ENCODE measurements around the gene SLC17A2.

Gene SLC17A2

DNA sequence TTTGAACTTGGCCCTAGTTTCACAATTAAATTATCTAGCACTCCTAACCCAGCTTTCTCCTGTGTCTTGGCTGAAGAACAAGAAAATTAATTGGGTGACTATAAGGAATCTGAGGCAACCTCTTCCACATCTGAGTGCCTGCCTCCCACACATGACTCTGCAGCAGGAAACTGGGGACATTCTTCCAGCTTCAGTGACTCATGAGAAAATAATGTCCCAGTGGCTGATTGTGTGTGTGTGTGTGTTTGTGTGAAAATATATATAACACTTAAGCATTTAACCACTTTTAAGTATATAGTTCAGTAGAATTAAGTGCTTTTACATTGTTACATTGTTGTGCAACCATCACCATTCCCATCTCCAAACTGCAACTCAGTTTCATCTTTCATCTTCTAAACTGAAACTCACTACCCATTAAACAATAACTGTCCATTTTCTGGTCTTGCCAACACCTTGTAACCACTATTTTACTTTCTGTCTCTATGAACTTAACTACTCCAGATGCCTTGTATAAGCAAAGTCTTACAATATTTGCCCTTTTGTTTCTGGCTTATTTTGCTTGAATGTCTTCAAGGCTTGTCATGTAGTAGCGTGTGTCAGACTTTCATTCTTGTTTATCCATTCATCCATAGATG, 40.8 kb upstream of the SLC17A2 start:
- H3K36me3 ChIP-seq = no peaks in the 10 kb centered on the region
- TF ChIP-seq, protein P1, sequence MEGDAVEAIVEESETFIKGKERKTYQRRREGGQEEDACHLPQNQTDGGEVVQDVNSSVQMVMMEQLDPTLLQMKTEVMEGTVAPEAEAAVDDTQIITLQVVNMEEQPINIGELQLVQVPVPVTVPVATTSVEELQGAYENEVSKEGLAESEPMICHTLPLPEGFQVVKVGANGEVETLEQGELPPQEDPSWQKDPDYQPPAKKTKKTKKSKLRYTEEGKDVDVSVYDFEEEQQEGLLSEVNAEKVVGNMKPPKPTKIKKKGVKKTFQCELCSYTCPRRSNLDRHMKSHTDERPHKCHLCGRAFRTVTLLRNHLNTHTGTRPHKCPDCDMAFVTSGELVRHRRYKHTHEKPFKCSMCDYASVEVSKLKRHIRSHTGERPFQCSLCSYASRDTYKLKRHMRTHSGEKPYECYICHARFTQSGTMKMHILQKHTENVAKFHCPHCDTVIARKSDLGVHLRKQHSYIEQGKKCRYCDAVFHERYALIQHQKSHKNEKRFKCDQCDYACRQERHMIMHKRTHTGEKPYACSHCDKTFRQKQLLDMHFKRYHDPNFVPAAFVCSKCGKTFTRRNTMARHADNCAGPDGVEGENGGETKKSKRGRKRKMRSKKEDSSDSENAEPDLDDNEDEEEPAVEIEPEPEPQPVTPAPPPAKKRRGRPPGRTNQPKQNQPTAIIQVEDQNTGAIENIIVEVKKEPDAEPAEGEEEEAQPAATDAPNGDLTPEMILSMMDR (IDR thresholded peaks at IDR 0.05; ENCODE audit: low read depth, low read length) = no peak
- H3K4me1 ChIP-seq = no peaks in the 10 kb centered on the region
- no peak overlapping the region for H3K4me3 ChIP-seq (ENCODE audit: low read depth, low read length)
- no peak for DNase-seq
- H3K27me3 ChIP-seq = no peaks in the 10 kb centered on the region
- no peaks in the 10 kb centered on the region for H3K9me3 ChIP-seq

DNA sequence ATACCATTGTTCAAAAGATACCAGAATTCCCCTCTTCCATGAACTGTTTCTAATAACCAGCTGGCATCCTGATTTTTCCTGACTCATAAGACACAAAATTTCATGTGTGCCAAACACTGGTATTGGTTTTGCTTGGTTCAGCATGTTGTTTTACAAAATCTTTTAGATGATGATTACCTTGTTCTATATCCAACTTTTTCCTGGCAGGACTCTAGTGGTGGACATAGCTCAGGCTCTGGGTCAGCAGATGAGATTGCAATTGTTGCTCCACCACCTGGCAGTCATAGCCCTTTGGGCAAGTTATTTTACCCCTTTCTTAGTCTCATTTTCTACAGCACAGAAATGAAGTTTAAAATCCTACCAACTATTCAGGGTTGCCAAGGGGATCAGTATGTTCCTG, 38.3 kb upstream of the SLC17A2 start:
- Histone ChIP-seq H3K36me3 (no peaks in the 10 kb centered on the region), H3K4me3 (ENCODE audit: low read depth, low read length) (no peak overlapping the region), H3K27me3 (no peaks in the 10 kb centered on the region), H3K9me3 (no peaks in the 10 kb centered on the region), H3K4me1 (no peaks in the 10 kb centered on the region)
- TF ChIP-seq, protein P1 (IDR thresholded peaks at IDR 0.05; ENCODE audit: low read depth, low read length) = no peak
- no peak for DNase-seq

DNA sequence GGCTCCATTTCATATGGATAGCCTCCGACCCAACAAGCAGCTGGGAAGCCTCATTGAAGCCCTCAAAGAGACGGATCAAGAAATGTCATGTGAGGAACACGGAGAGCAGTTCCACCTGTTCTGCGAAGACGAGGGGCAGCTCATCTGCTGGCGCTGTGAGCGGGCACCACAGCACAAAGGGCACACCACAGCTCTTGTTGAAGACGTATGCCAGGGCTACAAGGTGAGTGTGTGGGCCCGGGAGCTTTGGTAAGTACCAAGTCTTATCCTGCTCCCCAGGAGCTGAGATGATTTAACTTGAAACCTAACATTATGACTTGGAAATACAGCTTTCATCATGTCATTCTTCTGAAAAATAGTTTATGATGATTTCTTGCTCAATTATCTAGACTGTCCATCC, 36.2 kb upstream of the SLC17A2 start:
- Histone ChIP-seq H3K4me1 (peaks cover 5% of the 10 kb centered on the region), H3K9me3 (no peaks in the 10 kb centered on the region), H3K36me3 (no peaks in the 10 kb centered on the region), H3K4me3 (ENCODE audit: low read depth, low read length) (no peak overlapping the region), H3K27me3 (no peaks in the 10 kb centered on the region)
- TF ChIP-seq, protein P1 (IDR thresholded peaks at IDR 0.05; ENCODE audit: low read depth, low read length) = no peak
- no peak for DNase-seq

DNA sequence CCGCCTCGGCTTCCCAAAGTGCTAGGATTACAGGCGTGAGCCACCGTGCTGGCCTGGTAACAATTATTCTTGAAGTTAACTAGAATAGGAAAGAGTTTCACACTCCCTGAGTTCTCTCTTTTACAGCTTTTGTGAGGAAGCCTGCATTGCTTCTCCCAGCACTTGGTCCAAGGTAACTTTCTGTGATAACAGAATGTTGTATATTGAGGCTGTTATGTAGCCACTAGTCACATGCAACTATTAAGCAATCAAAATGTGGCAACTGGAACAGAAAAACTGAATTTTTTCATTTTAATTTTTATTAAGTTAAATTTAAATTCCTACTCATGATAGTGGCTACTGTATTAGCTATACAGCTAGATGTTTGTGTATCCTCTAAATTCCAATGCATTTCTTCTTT, 34.6 kb upstream of the SLC17A2 start:
- TF ChIP-seq, protein P1 (IDR thresholded peaks at IDR 0.05; ENCODE audit: low read depth, low read length) = no peak
- no peaks in the 10 kb centered on the region for H3K27me3 ChIP-seq

DNA sequence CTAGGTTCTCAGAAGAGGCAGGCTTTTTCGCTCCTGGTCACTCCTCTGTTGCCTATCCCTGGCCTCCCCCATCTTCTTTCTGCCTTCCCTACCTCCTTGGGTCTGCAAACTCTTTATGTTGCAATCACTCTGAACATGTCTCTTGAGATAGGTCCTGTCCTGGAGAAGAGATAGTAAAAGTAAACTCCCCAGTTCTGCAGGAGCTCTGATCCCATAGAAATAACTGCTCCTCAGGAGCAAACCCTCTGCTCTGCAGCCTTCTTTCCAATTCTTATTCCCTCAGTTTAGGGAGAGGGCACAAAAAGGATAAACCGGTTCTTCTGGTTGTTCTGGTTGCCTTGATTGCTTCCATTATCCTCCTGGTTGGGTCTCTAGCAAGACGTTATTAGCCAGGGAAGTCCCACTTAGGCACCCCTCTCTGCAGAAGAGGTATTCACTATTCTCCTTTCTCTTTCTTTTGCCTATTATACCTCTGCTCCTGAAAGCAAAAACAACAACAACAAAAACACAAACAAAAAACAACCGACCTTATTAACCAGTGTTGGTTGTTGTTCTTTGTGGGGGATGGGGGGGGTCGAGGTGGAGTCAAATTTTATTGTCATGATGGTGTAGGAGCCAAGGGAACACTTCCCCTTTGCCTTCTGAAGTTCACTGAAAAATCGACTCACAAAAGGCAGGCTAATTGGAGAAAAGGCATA, 33.1 kb upstream of the SLC17A2 start:
- TF ChIP-seq, protein P1 (IDR thresholded peaks at IDR 0.05; ENCODE audit: low read depth, low read length) = no peak
- Histone ChIP-seq H3K9me3 (no peaks in the 10 kb centered on the region), H3K27me3 (no peaks in the 10 kb centered on the region), H3K4me3 (ENCODE audit: low read depth, low read length) (no peak overlapping the region), H3K36me3 (no peaks in the 10 kb centered on the region), H3K4me1 (peaks cover 5% of the 10 kb centered on the region)
- no peak for DNase-seq

More for the DNA sequence above, 34.6 kb upstream of the SLC17A2 start:
- Histone ChIP-seq H3K4me1 (peaks cover 5% of the 10 kb centered on the region), H3K36me3 (no peaks in the 10 kb centered on the region), H3K9me3 (no peaks in the 10 kb centered on the region), H3K4me3 (ENCODE audit: low read depth, low read length) (no peak overlapping the region)
- DNase-seq = no peak
